HG03442 (cell line): ENCODE measurements around the gene D2HGDH.
"Not testable (repeated sequence)": the region's sequence is repeated elsewhere in the genome, so short reads cannot be mapped to it uniquely, and the experiment has no call there.

Source experiments
- ATAC-seq: cut with Tn5 transposase; IDR thresholded peaks from one replicate; pipeline ENCODE4 v1.9.1; 2021; ENCODE audit warnings: mild to moderate bottlenecking, moderate library complexity; ENCODE audit not compliant: unreplicated experiment

The D2HGDH gene

DNA sequence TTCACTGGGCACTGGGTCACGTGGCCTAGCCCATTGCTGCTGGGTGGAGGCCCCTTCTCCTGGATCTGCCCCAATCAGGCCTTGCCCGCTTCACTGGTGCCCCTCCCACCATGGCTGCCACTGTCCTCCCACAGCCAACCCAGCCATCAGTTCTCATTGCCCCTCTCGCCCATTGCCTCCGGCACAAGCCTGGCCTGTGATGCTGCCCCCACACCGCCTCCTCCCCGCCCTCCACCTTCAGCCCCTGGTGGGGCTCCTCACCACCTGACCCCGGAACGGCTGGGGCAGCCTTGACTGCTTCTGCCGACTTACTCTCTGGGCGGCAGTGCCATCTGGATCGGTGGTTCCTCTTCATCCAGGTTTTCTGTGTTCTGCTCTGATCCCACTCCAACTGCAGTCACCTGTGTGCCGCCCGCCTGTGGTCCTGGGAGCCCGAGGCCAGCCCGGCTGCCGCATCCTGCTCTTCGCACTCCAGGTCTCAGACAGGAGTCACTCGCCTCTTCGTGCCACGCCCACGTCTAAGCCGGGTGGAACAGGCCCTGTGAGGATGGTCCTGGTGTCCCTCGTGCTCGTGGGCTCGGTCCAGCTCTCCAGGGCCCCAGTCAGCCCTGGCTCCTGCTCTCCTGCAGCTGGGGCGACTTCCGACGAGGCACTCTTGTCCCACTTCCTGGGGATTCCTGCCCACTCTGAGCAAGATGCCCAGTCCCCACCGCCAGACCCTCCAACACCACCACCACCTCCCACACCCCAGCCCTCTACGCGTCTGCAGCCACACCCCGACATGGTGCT, 14.2 kb downstream of the D2HGDH start:
- no peak for ATAC-seq

DNA sequence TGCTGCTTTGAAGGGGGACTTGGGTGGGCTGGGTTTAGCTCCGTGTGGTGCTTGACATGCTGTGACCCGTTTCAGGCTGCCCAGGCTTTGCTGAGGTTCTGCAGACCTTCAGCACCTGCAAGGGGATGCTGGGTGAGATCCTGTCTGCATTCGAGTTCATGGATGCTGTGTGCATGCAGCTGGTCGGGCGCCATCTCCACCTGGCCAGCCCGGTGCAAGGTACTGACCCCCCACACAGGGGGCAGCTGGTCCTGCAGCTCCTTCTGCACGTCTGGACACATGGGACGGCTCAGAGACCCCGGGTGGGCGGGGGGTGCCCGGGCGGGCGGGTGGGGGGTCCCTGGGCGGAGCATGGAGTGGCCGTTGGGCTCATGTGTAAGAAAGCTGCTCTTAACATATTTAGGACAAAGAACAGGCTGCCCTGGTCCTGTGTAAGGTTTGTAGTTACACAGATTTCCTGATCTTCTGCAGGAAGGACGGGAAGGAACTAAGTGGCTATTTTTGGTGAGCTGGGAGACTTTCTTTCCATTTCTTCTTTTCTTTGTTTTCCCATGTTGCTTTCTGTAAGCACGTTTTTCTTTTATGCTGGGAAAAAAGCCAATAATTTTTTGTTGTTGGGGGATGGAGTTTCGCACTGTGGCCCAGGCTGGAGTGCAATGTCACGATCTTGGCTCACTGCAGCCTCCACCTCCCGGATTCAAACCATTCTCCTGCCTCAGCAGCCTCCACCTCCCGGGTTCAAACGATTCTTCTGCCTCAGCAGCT, 15.8 kb downstream of the D2HGDH start:
- ATAC-seq, result no peak

DNA sequence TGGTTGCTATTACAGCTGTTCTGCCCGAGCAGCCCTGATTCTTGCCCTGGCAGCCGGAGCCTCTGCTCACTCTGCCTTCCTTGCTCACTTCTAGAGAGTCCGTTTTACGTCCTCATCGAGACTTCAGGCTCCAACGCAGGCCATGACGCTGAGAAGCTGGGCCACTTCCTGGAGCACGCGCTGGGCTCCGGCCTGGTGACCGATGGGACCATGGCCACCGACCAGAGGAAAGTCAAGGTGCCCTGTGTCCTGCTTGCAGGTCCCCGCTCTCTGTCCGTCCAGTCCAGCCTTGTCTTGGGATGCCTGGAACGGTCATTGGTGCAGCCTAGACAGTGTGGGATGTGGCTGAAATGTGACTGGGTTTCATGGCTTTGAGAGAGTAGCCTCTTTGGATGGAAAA, 16.7 kb downstream of the D2HGDH start:
- no peak for ATAC-seq

- ATAC-seq, result no peak
These were observed 17.3 kb downstream of the D2HGDH start for GRCh38 chr2:241751776-241752175.

DNA sequence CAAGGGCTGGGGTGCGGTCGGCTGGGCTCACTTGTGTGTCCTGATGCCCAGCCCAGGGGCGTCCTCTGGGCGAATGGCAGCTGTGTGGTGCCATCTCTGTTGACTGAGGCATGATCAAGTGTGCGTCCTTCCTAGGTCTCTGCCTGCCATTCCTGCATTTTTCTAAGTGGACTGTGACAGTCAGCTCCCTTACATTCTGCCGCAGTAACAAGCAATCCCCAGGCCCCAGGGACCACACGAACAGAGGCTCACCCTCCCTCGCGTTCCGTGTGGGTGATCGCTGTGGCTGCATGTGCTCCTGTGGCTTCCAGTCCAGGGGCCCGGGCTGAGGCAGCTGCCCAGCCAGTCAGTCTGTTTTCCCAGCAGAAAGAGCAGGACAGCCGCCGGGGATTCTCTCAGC, 17.8 kb downstream of the D2HGDH start:
- ATAC-seq, result no peak

- ATAC-seq, result no peak
These were observed 18.4 kb downstream of the D2HGDH start for GRCh38 chr2:241752689-241753276.

DNA sequence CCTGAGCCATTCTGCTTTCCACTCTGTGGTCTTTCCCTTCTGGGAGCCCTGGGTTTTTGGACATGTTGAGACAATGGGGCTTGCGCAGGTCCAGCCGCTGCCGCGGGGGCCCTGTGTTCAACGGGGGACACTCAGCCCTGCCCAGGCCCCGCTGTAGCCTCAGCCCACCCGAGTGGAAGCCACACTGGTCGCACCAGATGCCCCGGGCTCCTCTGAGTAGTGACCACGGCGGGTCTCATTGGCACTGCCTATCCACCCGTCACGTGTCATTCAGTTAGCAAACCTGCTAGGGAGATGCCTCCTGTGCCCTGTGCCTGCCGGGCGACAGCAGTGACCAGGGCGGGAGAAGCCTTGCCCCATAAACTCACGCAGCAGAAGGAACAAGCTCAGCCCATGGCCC, 19.1 kb downstream of the D2HGDH start:
- ATAC-seq, result no peak

DNA sequence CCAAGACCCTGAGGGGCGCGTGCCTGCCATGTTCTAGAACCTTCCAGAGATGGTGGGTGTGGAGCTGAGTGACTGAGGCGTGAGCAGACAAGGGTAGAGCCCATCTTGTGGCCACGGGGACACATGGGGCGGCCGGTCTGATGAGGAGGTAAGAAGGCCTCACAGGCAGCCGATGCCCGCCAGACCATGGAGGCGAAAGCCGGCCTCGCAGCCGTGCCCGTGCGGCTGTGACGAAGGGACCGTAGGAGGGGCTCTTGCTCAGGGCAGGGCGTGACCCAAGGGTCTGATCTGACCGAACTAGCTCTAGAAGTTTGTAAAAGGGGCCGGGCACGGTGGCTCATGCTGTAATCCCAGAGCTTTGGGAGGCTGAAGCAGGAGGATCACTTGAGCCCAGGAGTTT, 19.6 kb downstream of the D2HGDH start:
- ATAC-seq, result no peak

DNA sequence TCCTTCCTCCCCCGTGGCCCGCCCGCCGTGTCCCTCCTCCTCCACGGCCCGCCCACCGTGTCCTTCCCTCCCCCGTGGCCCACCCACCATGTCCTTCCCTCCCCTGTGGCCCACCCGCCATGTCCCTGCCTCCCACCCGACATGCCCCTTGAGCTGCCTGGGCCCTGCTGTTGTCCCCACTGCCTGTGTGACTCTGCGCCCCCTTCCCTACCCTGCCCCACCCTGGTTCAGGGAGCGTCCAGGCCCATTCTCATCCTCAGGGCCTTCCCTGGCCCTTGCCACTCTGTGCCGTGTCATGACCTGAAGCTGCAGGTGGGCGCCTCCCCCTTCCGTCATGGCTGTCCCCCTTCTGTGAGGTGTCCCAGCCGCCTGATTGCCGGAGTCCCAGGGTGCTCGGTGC, 20.7 kb downstream of the D2HGDH start:
- ATAC-seq, result no peak

DNA sequence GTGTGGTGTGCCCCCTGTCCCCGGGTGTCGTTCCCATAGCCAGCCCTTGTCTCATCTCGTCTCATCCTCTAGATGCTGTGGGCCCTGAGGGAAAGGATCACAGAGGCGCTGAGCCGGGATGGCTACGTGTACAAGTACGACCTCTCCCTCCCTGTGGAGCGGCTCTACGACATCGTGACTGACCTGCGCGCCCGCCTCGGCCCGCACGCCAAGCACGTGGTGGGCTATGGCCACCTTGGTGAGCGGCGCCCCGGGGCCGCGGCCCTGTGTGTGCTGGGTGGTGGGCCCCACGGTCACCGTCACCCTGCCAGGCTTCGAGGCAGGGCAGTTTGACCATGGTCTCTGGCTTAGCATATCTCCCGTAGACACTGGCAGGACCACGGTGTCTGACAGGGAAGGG, 21.3 kb downstream of the D2HGDH start:
- no peak for ATAC-seq

GRCh38 chr2:241759067-241759807, 24.8 kb downstream of the D2HGDH start:
- ATAC-seq, result no peak

DNA sequence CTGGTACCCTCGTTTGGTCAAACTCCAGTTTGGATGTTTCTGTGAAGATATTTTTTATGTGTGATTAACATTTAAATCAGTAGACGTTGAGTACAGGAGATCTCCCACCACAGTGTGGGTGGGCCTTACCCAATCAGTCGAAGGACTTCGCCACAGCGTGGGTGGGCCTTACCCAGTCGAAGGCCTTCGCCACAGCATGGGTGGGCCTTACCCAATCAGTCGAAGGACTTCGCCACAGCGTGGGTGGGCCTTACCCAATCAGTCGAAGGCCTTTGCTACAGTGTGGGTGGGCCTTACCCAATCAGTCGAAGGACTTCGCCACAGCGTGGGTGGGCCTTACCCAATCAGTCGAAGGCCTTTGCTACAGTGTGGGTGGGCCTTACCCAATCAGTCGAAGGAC, 25.5 kb downstream of the D2HGDH start:
- ATAC-seq, result not testable (repeated sequence)

GRCh38 chr2:241760301-241760771, 25.9 kb downstream of the D2HGDH start:
- ATAC-seq, result no peak

GRCh38 chr2:241762321-241762932, 28.0 kb downstream of the D2HGDH start:
- no peak for ATAC-seq

GRCh38 chr2:241762933-241763369, 28.5 kb downstream of the D2HGDH start:
- no peak for ATAC-seq

DNA sequence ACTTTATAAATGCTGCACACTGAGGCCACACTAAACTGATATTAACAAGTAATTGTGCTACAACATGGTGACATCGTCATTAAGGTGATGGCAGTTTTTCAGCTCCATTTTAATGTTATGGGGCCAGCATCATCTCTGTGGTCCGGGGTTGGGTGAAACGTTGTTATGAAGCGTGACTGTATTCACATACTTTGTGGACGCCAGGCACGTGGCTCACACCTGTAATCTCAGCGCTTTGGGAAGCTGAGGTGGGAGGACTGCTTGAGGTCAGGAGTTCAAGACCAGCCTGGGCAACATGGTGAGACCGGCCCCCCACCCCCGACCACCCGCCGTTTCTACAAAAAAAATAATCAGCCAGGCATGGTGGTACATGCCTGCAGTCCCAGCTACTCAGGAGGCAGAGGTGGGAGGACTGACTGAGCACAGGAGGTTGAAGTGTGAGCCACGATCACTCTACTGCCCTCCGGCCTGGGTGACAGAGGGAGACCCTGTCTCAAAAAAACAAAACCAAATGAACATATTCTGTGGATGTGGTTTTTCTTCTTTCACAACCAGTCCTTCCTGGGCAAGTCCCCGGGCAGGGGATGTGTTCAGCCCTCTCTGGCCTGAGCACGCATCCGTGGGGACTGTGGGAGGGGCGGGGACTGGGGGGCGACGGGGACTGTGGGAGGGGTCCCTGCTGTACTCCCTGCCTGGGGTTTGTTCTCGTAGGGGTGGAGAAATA, 29.3 kb downstream of the D2HGDH start:
- no peak for ATAC-seq

GRCh38 chr2:241764275-241765241, 30.1 kb downstream of the D2HGDH start:
- no peak for ATAC-seq

DNA sequence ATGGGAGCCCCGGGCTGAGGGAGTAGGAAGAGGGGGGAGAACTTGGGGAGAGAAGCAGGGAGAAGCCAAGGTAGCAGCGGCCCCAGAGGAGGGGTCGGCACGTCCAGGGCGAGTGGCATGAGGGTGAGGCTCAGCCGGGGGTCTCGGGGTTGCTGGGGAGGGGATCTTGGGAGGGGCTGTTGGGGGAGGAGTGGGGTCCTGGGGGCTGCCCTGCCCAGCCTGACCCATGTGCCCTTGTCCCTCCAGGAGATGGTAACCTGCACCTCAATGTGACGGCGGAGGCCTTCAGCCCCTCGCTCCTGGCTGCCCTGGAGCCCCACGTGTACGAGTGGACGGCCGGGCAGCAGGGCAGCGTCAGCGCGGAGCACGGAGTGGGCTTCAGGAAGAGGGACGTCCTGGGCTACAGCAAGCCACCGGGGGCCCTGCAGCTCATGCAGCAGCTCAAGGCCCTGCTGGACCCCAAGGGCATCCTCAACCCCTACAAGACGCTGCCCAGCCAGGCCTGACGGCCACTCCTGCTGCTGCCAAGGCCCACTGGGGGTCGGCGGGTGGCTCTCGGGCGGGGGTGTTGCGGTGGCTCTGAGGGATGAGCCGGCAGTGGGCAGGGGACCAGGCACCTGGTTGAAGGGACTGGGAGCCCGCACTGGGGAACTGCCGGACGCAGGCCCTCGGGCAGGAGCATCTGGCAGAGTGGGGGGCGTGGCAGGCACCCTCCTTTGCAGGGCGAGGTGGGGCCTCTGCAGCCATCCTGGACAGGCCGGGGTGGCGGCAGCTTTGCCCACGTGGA, 33.2 kb downstream of the D2HGDH start:
- no peak for ATAC-seq
